Activated T-helper 1 cell treated with anti-CD3 and anti-CD28 coated beads, Interleukin-12 subunit alpha, Interleukin-12 subunit beta, Interleukin-2, Interleukin-4 antibody, amounts not matched to agents 30 ng/mL and 10 ng/mL and 1 ng/mL, durations not matched to agents 14 hours and 24 hours and 36 hours (primary cell): ENCODE data around the gene ATE1. TPM values are rescaled to one million over a fixed set of nuclear protein-coding genes. Genes with fewer than 3 reads are reported as not detected.
"Not testable (repeated sequence)": the region's sequence is repeated elsewhere in the genome, so short reads cannot be mapped to it uniquely, and the experiment has no call there.

ENCODE experiments used
- DNase-seq: peaks from one replicate; pipeline ENCODE4 v3.0.0; 2021; ENCODE audit warnings: low spot score
- H3K27ac Mint-ChIP-seq: one replicate; pipeline ENCODE4 v1.8.0; 2021; ENCODE audit warnings: mild to moderate bottlenecking, mixed read lengths
- H3K27me3 Mint-ChIP-seq: one replicate; pipeline ENCODE4 v1.8.0; 2022; ENCODE audit warnings: mild to moderate bottlenecking, moderate library complexity, mixed read lengths; ENCODE audit not compliant: insufficient read depth
- H3K36me3 Mint-ChIP-seq: one replicate; pipeline ENCODE4 v1.8.0; 2021; ENCODE audit warnings: low read depth, mixed read lengths
- H3K4me1 Mint-ChIP-seq: one replicate; pipeline ENCODE4 v1.8.0; 2021; ENCODE audit warnings: low read depth, mixed read lengths
- H3K4me3 Mint-ChIP-seq: one replicate; pipeline ENCODE4 v1.8.0; 2021; ENCODE audit warnings: mild to moderate bottlenecking, moderate library complexity, mixed read lengths
- H3K9me3 Mint-ChIP-seq: one replicate; pipeline ENCODE4 v1.8.0; 2021; ENCODE audit warnings: mixed read lengths
- intact Hi-C: fragments of 100-400 bp; cut with micrococcal nuclease; formaldehyde crosslinking; loops from one replicate; pipeline ENCODE4 v1.15.1; 2024
- total RNA-seq: library from RNA; stranded (reverse); gene quantifications from 2 replicates; pipeline ENCODE4 v1.2.3, GENCODE V29; 2022

The ATE1 gene
- total RNA-seq, result 37.5 and 40.2 TPM in 2 replicates

- peaks cover 19% of the 10 kb centered on the region for H3K4me1 Mint-ChIP-seq
- no peaks in the 10 kb centered on the region for H3K9me3 Mint-ChIP-seq
- no peaks in the 10 kb centered on the region for H3K27me3 Mint-ChIP-seq
- peak; percentile 82 for DNase-seq
- H3K4me3 Mint-ChIP-seq, result peak within 1 kb of the TSS; percentile 91
- H3K36me3 Mint-ChIP-seq, result peaks cover 11% of the 10 kb centered on the region
- peak within 1 kb of the TSS; percentile 96 for H3K27ac Mint-ChIP-seq
- intact Hi-C loops, result loop anchor here (1.0 to 10.0 kb wide), 4 partner anchors 47 to 1227 kb away; partner anchors contain the start of genes BUB3, IKZF5, NSMCE4A and WDR11
These were observed at the start of gene ATE1 for GRCh38 chr10:121927841-121928527. TSS of gene ATE1 (minus strand) at chr10:121928031. CDS start at chr10:121927949, 82 bp downstream.

GRCh38 chr10:121976607-121977006 is 48.8 kb upstream of the ATE1 start:
- Mint-ChIP-seq H3K36me3 (peaks cover 13% of the 10 kb centered on the region), H3K9me3 (no peaks in the 10 kb centered on the region), H3K27ac (no peak overlapping the region), H3K4me3 (peak overlapping the region; percentile 42), H3K27me3 (no peaks in the 10 kb centered on the region), H3K4me1 (peaks cover 16% of the 10 kb centered on the region)
- intact Hi-C loops, result loop anchor here (10.0 kb wide), 1 partner anchor 1122 kb away; the partner anchor contains the start of gene WDR11
- no peak for DNase-seq

DNA sequence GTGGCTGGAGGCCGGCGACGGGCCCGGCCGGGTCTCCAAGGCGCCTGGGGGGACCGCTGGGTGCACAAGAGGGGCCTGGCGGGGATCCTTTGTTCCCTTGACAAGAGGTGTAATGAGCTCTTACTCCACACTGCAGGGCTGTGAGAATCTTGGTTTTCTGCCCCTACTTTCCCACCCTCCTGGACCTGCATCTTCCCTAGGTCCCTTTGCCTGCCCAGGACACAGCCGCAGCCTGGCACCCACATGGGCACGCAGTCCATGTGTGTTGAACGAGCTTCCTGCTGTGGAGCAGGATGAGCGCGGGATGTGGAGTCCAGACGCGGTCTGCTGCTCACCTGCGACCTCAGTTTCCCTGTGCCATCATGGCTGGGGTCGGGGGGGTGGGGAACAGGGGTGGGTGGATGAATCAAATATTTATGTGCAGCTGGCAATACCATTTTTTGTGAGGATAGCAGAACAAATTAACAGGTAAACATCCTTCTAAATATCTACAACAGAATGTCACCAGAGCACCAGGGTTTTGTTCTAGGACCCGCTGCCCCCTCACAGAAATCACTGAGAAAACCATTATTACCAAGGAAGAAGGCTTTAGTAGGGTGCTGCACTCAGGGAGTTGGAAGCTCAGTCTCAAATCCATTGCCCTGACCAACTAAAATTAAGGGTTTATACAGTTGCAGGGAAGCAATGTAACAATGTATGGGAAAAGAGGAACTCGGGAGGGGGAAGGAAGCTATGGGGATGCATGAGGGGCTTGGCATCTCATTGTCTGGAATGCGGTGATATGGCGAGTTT is 47.7 kb upstream of the ATE1 start:
- peak overlapping the region; percentile 69 for H3K4me3 Mint-ChIP-seq
- no peak for DNase-seq
- H3K27ac Mint-ChIP-seq, result no peak overlapping the region
- intact Hi-C loops, result loop anchor here (1.0 to 10.0 kb wide), 3 partner anchors 47 to 1121 kb away; partner anchors contain the start of genes ATE1, FAM24B and WDR11
- no peaks in the 10 kb centered on the region for H3K27me3 Mint-ChIP-seq
- peaks cover 19% of the 10 kb centered on the region for H3K4me1 Mint-ChIP-seq
- peaks cover 17% of the 10 kb centered on the region for H3K36me3 Mint-ChIP-seq
- no peaks in the 10 kb centered on the region for H3K9me3 Mint-ChIP-seq

DNA sequence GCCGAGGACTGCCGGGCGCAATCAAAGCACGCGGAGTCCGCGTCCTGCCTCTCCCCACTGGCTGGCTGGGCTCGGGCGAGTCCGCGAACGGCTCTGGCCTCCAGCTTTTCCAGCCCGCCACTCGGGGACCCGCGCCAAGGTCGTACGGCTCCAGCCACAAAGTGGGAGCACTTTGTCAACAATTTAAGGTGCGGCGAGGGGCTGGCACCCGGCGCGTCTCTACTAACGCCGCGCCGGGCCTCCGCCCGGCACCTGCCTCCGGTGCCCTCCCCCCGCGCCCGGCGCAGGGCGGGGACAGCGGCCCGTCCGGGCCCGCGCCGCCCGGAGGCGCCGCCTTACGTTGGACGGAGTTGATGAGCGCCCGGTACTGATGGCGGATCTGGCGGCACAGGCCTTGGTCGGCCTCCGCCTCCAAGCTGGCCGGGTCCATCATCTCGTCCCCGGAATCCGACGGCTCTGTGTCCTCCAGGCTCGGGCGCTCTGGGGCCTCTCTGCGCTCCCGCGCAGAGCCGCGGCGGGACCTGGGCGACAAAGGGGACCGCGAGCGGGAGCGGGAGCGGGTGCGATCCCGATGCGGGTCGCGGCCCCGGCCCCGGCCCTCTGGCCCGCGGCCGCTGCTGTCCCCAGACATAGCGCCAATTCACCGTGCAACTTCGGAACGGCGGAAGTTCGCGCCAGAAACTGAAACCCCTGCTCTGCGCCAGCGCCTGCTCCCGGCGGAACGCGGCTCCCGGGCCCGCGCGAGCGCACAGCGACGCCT is 46.9 kb upstream of the ATE1 start, which contains the start of gene NSMCE4A:
NSMCE4A (minus strand) TSS at position 683 of the 760 bp plus-strand sequence; CDS start at position 631, 52 bp downstream.
- peaks cover 19% of the 10 kb centered on the region for H3K4me1 Mint-ChIP-seq
- H3K27ac Mint-ChIP-seq, result no peak within 1 kb of the TSS

DNA sequence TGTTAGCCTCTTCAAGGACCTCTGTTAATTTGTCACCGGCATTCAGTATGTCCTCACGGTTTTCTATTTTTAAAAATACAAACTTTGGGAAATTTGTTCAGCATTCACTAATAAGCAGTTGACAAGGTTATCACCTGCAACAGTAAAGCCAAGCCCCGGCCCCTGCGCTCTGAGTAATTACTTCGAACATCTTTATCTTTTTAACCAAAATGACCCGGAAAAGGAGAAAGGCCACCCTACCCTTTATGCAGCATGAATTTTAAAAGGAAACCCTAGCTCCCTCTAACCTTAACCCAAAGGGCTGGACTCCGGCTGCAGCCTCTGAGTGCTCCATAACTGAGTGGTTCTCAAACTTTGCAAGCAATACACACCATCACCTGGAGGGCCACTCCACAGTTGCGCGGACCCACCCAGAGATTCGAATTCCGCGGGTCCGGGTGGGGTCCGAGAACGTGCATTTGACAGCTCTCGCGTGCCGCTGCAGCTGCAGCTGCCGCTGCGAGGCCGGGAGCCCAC is 46.2 kb upstream of the ATE1 start:
- no peak overlapping the region for H3K27ac Mint-ChIP-seq
- H3K27me3 Mint-ChIP-seq, result no peaks in the 10 kb centered on the region
- intact Hi-C loops, result loop anchor here (2.0 to 10.0 kb wide), 2 partner anchors 905 to 1119 kb away; partner anchors contain the start of genes FAM24B and WDR11
- H3K36me3 Mint-ChIP-seq, result peaks cover 19% of the 10 kb centered on the region
- peak overlapping the region; percentile 89 for H3K4me3 Mint-ChIP-seq
- DNase-seq, result no peak
- no peaks in the 10 kb centered on the region for H3K9me3 Mint-ChIP-seq
- H3K4me1 Mint-ChIP-seq, result peaks cover 19% of the 10 kb centered on the region

More for the DNA sequence above, 46.9 kb upstream of the ATE1 start, which contains the start of gene NSMCE4A:
- Mint-ChIP-seq H3K4me3 (peak within 1 kb of the TSS; percentile 89), H3K9me3 (no peaks in the 10 kb centered on the region), H3K36me3 (peaks cover 19% of the 10 kb centered on the region), H3K27me3 (no peaks in the 10 kb centered on the region)
- intact Hi-C loops, result loop anchor here (1.0 to 10.0 kb wide), 3 partner anchors 46 to 1120 kb away; partner anchors contain the start of genes ATE1, FAM24B and WDR11
- DNase-seq, result peak; percentile 68

- DNase-seq, H3K27me3 Mint-ChIP-seq, H3K9me3 Mint-ChIP-seq, intact Hi-C loops, H3K27ac Mint-ChIP-seq, H3K4me3 Mint-ChIP-seq: not testable (repeated sequence)
- Mint-ChIP-seq H3K4me1 (peaks cover 19% of the 10 kb centered on the region), H3K36me3 (peaks cover 40% of the 10 kb centered on the region)
These were observed 41.3 kb upstream of the ATE1 start for GRCh38 chr10:121969086-121969485.

GRCh38 chr10:121965996-121966395 is 38.2 kb upstream of the ATE1 start:
- DNase-seq, result no peak
- Mint-ChIP-seq H3K4me3 (no peak overlapping the region), H3K9me3 (no peaks in the 10 kb centered on the region), H3K27me3 (no peaks in the 10 kb centered on the region), H3K27ac (no peak overlapping the region), H3K36me3 (peaks cover 32% of the 10 kb centered on the region), H3K4me1 (no peaks in the 10 kb centered on the region)
- intact Hi-C loops, result no loop called here

DNA sequence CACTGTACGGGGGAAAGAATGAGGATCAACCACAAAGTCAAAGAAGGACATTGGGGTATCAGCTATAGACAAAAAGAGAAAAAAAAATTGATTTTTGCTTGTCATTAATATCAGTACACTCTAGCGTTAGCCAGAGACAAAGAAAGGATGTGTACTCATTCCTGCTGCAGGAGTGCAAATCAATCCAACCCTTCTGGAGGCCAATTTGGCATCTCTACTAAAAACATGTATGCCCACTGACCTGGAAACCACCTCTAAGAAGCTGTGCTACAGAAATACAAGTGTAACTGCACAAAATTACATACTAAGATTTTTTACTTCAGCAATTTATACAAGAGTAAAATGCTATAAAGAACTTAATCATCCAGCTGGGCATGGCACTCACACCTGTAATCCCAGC is 33.6 kb upstream of the ATE1 start:
- no peak overlapping the region for H3K27ac Mint-ChIP-seq
- H3K9me3 Mint-ChIP-seq, result no peaks in the 10 kb centered on the region
- no peaks in the 10 kb centered on the region for H3K27me3 Mint-ChIP-seq
- DNase-seq, result no peak
- H3K36me3 Mint-ChIP-seq, result peaks cover 36% of the 10 kb centered on the region
- H3K4me1 Mint-ChIP-seq, result peaks cover 8% of the 10 kb centered on the region
- intact Hi-C loops, result no loop called here
- no peak overlapping the region for H3K4me3 Mint-ChIP-seq

DNA sequence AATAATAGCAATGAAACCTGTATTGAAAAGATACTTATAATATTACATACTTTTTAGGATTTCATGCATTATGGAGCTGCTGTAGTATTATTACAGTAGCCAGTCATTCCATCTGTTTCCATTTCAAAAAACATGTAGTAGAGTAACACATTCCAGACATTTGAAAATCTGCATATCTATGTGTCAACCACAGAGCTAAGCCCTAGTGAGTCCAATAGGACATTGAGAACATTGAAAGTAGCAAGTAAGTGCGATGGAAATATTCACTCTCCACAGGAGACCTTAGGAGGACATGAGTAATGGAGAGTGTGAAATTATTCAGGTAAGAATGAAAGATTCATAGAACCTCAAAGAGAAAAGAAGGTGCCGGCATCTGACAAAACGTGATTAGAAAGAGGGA is 31.8 kb upstream of the ATE1 start:
- H3K9me3 Mint-ChIP-seq, result no peaks in the 10 kb centered on the region
- H3K4me1 Mint-ChIP-seq, result peaks cover 8% of the 10 kb centered on the region
- intact Hi-C loops, result no loop called here
- H3K27ac Mint-ChIP-seq, result no peak overlapping the region
- H3K36me3 Mint-ChIP-seq, result peaks cover 33% of the 10 kb centered on the region
- no peak for DNase-seq
- no peak overlapping the region for H3K4me3 Mint-ChIP-seq
- H3K27me3 Mint-ChIP-seq, result no peaks in the 10 kb centered on the region

DNA sequence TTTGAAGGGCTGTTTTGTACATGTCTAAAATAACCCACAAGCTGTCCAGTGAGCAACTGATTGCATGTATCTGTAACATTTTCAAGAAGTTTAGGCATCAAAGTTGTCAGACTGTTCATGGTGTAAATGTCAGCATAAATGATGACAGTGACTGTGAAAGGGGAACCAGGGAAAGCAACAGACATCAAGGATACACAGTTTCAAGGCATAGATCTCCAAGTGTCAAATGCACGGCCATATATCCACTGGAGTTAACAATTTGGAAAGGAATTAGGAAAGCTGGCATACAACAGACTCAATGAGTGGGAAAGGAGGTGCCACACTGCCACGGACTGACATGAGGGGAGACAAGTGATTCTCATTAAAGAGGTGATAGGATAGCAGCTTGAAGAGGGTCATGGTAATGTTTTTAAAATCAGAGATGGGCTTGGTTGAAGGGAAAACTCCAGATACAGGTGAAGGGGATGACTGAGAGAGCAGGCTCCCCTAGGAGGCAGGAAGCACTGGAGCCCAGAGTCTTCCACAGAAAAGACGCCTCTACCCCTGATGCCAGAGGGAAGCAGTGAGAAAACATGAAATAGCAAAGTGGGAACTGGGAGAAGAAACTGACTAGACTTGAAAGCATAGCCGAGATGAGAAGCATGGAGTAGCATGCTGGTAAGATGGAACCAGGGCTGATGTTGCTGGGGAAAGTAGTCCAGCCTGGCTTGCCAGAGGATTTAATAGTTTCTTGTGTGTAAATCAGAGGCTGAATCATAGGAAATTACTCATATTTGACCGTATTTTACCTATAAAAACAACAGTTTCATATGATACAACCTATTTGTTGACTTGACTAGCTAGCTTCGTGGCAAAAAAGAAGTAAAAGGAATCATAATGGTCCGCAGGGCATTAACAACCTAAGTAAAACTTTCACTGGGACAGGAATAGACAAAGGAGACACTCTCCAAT is 28.6 kb upstream of the ATE1 start:
- intact Hi-C loops, result no loop called here
- Mint-ChIP-seq H3K36me3 (peaks cover 31% of the 10 kb centered on the region), H3K4me1 (peaks cover 8% of the 10 kb centered on the region), H3K27me3 (no peaks in the 10 kb centered on the region), H3K27ac (no peak overlapping the region), H3K4me3 (no peak overlapping the region), H3K9me3 (no peaks in the 10 kb centered on the region)
- no peak for DNase-seq

GRCh38 chr10:121952226-121952625 is 24.4 kb upstream of the ATE1 start:
- Mint-ChIP-seq H3K27ac (no peak overlapping the region), H3K4me1 (no peaks in the 10 kb centered on the region), H3K36me3 (peaks cover 25% of the 10 kb centered on the region), H3K9me3 (no peaks in the 10 kb centered on the region), H3K4me3 (no peak overlapping the region), H3K27me3 (no peaks in the 10 kb centered on the region)
- DNase-seq, result no peak
- intact Hi-C loops, result no loop called here
